Mesenchymal stem cell (in vitro differentiated cells and primary cell): ENCODE measurements around the gene ETFB.

Source experiments
- DNase-seq: peaks from one replicate; pipeline ENCODE4 v3.0.0-alpha.2; 2013
- H2AFZ ChIP-seq: one replicate; pipeline ENCODE4 v1.6.1; 2013; ENCODE audit warnings: low read depth, mild to moderate bottlenecking, control low read depth, inconsistent platforms, low read length, moderate library complexity
- H2AK5ac ChIP-seq: 2 replicates; pipeline ENCODE4 v1.6.1; 2013; ENCODE audit warnings: low read length, moderate library complexity, mild to moderate bottlenecking, inconsistent platforms; ENCODE audit not compliant: severe bottlenecking
- H2BK120ac ChIP-seq: one replicate; pipeline ENCODE4 v1.6.1; 2013; ENCODE audit warnings: low read depth, mild to moderate bottlenecking, inconsistent platforms, low read length, moderate library complexity
- H2BK12ac ChIP-seq, 2 experiments: one replicate each; pipeline ENCODE4 v1.6.1; 2013; ENCODE audit warnings: inconsistent platforms in 2 of 2, low read length in 2 of 2, mild to moderate bottlenecking in 2 of 2, moderate library complexity in 2 of 2, control low read depth in 1 of 2
- H2BK15ac ChIP-seq: one replicate; pipeline ENCODE4 v1.6.1; 2013; ENCODE audit warnings: mild to moderate bottlenecking, low read depth, inconsistent platforms; ENCODE audit not compliant: poor library complexity, severe bottlenecking
- H2BK5ac ChIP-seq: 2 replicates; pipeline ENCODE4 v1.6.1; 2013; ENCODE audit warnings: low read depth, mild to moderate bottlenecking, low read length, control low read depth, inconsistent platforms; ENCODE audit not compliant: poor library complexity, severe bottlenecking
- H3K14ac ChIP-seq, 2 experiments: one replicate each; pipeline ENCODE4 v1.6.1; 2013; ENCODE audit warnings: inconsistent platforms in 2 of 2, low read length in 2 of 2, control low read depth in 1 of 2, mild to moderate bottlenecking in 1 of 2, moderate library complexity in 1 of 2
- H3K18ac ChIP-seq, 2 experiments: one replicate each; pipeline ENCODE4 v1.6.1; 2013; ENCODE audit warnings: inconsistent platforms in 2 of 2, low read length in 2 of 2, control low read depth in 1 of 2, low read depth in 1 of 2, mild to moderate bottlenecking in 1 of 2
- H3K23ac ChIP-seq, 2 experiments: one replicate each; pipeline ENCODE4 v1.6.1; 2013; ENCODE audit warnings: inconsistent platforms in 2 of 2, low read length in 2 of 2, mild to moderate bottlenecking in 2 of 2, moderate library complexity in 2 of 2, control low read depth in 1 of 2
- H3K27ac ChIP-seq: 2 replicates; pipeline ENCODE4 v1.5.1; 2013; ENCODE audit warnings: mild to moderate bottlenecking, moderate library complexity, low read length, control low read depth, inconsistent platforms; ENCODE audit not compliant: poor library complexity, severe bottlenecking
- H3K27me3 ChIP-seq, 2 experiments: 2 replicates each; pipeline versions ENCODE4 v1.6.1 to v1.7.0; 2013; ENCODE audit warnings: low read length in 2 of 2, mild to moderate bottlenecking in 2 of 2, moderate library complexity in 2 of 2, control low read depth in 1 of 2, inconsistent platforms in 1 of 2; ENCODE audit not compliant: control insufficient read depth in 1 of 2, insufficient read depth in 1 of 2
- H3K36me3 ChIP-seq, 2 experiments: 2 replicates each; pipeline versions ENCODE4 v1.6.1 to v1.7.0; 2013; ENCODE audit warnings: low read length in 2 of 2, control low read depth in 1 of 2, inconsistent platforms in 1 of 2, low read depth in 1 of 2, mild to moderate bottlenecking in 1 of 2; ENCODE audit not compliant: insufficient read depth in 2 of 2, control insufficient read depth in 1 of 2
- H3K4ac ChIP-seq, 2 experiments: one replicate each; pipeline ENCODE4 v1.6.1; 2013; ENCODE audit warnings: inconsistent platforms in 2 of 2, low read length in 2 of 2, mild to moderate bottlenecking in 2 of 2, moderate library complexity in 2 of 2, control low read depth in 1 of 2, low read depth in 1 of 2
- H3K4me1 ChIP-seq: 2 replicates; pipeline ENCODE4 v1.6.1; 2013; ENCODE audit warnings: low read depth, low read length, control low read depth; ENCODE audit not compliant: control insufficient read depth, insufficient read depth
- H3K4me2 ChIP-seq: 2 replicates; pipeline ENCODE4 v1.6.1; 2013; ENCODE audit warnings: low read length, mild to moderate bottlenecking, inconsistent platforms; ENCODE audit not compliant: poor library complexity, severe bottlenecking
- H3K4me3 ChIP-seq, 2 experiments: 2 replicates each; pipeline versions ENCODE4 v1.5.1 to v1.7.0; 2013; ENCODE audit warnings: low read length in 2 of 2, mild to moderate bottlenecking in 2 of 2, control low read depth in 1 of 2, low read depth in 1 of 2; ENCODE audit not compliant: insufficient read depth in 1 of 2
- H3K79me1 ChIP-seq: replicated peaks from 2 replicates; pipeline ENCODE4 v1.6.1; 2013; ENCODE audit warnings: mild to moderate bottlenecking, control low read depth, low read length, inconsistent platforms; ENCODE audit not compliant: poor library complexity, severe bottlenecking
- H3K9ac ChIP-seq: 2 replicates; pipeline ENCODE4 v1.7.0; 2013; ENCODE audit warnings: mild to moderate bottlenecking, low read length, moderate library complexity
- H3K9me3 ChIP-seq: 2 replicates; pipeline ENCODE4 v1.7.0; 2013; ENCODE audit warnings: mild to moderate bottlenecking, low read length; ENCODE audit not compliant: control insufficient read depth
- H4K8ac ChIP-seq: one replicate; pipeline ENCODE4 v1.6.1; 2013; ENCODE audit warnings: inconsistent platforms, mild to moderate bottlenecking, low read length, moderate library complexity
- H4K91ac ChIP-seq: one replicate; pipeline ENCODE4 v1.6.1; 2013; ENCODE audit warnings: mild to moderate bottlenecking, low read length, inconsistent platforms
- WGBS: methylation state at CpG from one replicate; pipeline ENCODE4 v1.1.7; 2013; ENCODE audit warnings: mixed read lengths; 5-methylcytosine and 5-hydroxymethylcytosine counted together

Gene ETFB

GRCh38 chr19:51330366-51330765 lies 35.8 kb downstream of the ETFB start:
- Histone ChIP-seq H4K8ac (no peak overlapping the region), H3K36me3 (peaks cover 0 to 5% of the 10 kb centered on the region in 2 experiments), H2BK5ac (no peak overlapping the region), H2AK5ac (no peak overlapping the region), H3K9ac (no peak overlapping the region), H3K9me3 (peaks cover 5% of the 10 kb centered on the region), H3K23ac (no peak overlapping the region), H3K4ac (no peak overlapping the region), H3K4me2 (no peak overlapping the region), H3K27ac (no peak overlapping the region), H4K91ac (no peak overlapping the region), H2BK120ac (no peak overlapping the region), H2AFZ (no peak overlapping the region), H3K14ac (no peak overlapping the region), H3K4me3 (no peak overlapping the region), H3K4me1 (no peaks in the 10 kb centered on the region), H2BK12ac (no peak overlapping the region), H3K27me3 (peaks cover 0 to 27% of the 10 kb centered on the region in 2 experiments), H3K79me1 (no peaks in the 10 kb centered on the region), H2BK15ac (no peak overlapping the region), H3K18ac (no peak overlapping the region)
- 97% methylated on average over 4 of the region's 4 CpGs for WGBS
- no peak for DNase-seq

DNA sequence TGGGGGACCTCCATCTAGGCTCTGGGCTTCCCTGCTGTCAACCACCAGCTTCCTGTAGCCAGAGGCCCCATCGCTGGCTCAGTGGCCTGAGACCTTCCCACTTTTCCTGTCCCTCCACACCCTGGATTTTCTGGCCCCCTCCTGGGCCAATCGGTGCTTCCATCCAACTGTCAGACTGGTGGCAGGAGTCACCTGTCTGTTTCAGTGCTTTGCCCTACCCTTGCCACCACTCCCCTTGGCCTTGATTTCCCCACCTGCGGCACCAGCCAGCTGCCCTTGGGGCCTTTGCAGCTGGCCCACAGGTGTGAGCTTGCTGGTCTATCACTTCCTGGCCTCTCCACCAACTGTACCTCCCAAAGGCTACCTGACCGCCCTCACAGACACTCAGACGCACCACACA lies 36.8 kb downstream of the ETFB start:
- H3K9ac ChIP-seq, result no peak overlapping the region
- no peak overlapping the region for H2AK5ac ChIP-seq
- H2BK12ac ChIP-seq, result no peak overlapping the region
- H2BK15ac ChIP-seq, result no peak overlapping the region
- no peak overlapping the region for H3K18ac ChIP-seq
- H4K91ac ChIP-seq, result no peak overlapping the region
- H2BK5ac ChIP-seq, result no peak overlapping the region
- no peak overlapping the region for H3K14ac ChIP-seq
- peaks cover 0 to 5% of the 10 kb centered on the region in 2 experiments for H3K36me3 ChIP-seq
- no peaks in the 10 kb centered on the region for H3K4me1 ChIP-seq
- H3K79me1 ChIP-seq, result no peaks in the 10 kb centered on the region
- no peak overlapping the region for H3K23ac ChIP-seq
- H3K9me3 ChIP-seq, result peaks cover 5% of the 10 kb centered on the region
- no peak overlapping the region for H3K4ac ChIP-seq
- H2BK120ac ChIP-seq, result no peak overlapping the region
- no peak overlapping the region for H3K4me2 ChIP-seq
- no peak for DNase-seq
- no peak overlapping the region for H4K8ac ChIP-seq
- H3K4me3 ChIP-seq, result no peak overlapping the region
- 93% methylated on average over 5 of the region's 5 CpGs for WGBS
- peaks cover 0 to 29% of the 10 kb centered on the region in 2 experiments for H3K27me3 ChIP-seq
- no peak overlapping the region for H2AFZ ChIP-seq
- no peak overlapping the region for H3K27ac ChIP-seq

- H3K14ac ChIP-seq, result no peak overlapping the region
- no peaks in the 10 kb centered on the region for H3K4me1 ChIP-seq
- no peak overlapping the region for H3K4ac ChIP-seq
- H2BK15ac ChIP-seq, result no peak overlapping the region
- peak; percentile 51 for DNase-seq
- no peak overlapping the region for H4K91ac ChIP-seq
- no peaks in the 10 kb centered on the region for H3K79me1 ChIP-seq
- peak overlapping the region in 1 of 2 experiments; percentile 42 for H3K23ac ChIP-seq
- H3K4me3 ChIP-seq, result no peak overlapping the region
- no peak overlapping the region for H2BK120ac ChIP-seq
- peaks cover 0 to 5% of the 10 kb centered on the region in 2 experiments for H3K36me3 ChIP-seq
- H3K27me3 ChIP-seq, result peaks cover 0 to 47% of the 10 kb centered on the region in 2 experiments
- no peak overlapping the region for H3K27ac ChIP-seq
- WGBS, result 7% methylated on average over 71 of the region's 75 CpGs
- H3K9me3 ChIP-seq, result peaks cover 5% of the 10 kb centered on the region
- no peak overlapping the region for H4K8ac ChIP-seq
- H2BK12ac ChIP-seq, result no peak overlapping the region
- H2AK5ac ChIP-seq, result no peak overlapping the region
- no peak overlapping the region for H2AFZ ChIP-seq
- no peak overlapping the region for H3K9ac ChIP-seq
- H2BK5ac ChIP-seq, result no peak overlapping the region
- no peak overlapping the region for H3K4me2 ChIP-seq
- no peak overlapping the region for H3K18ac ChIP-seq
These were observed 38.9 kb downstream of the ETFB start for GRCh38 chr19:51327066-51328001.

GRCh38 chr19:51326216-51327065 lies 39.7 kb downstream of the ETFB start:
- H2BK120ac ChIP-seq, result no peak overlapping the region
- H2BK5ac ChIP-seq, result no peak overlapping the region
- WGBS, result 26% methylated on average over 27 of the region's 36 CpGs

More at GRCh38 chr19:51326216-51327065, 39.7 kb downstream of the ETFB start:
- Histone ChIP-seq H2AFZ (no peak overlapping the region), H3K36me3 (peaks cover 0 to 5% of the 10 kb centered on the region in 2 experiments), H3K79me1 (no peaks in the 10 kb centered on the region), H3K9ac (no peak overlapping the region), H3K9me3 (peaks cover 5% of the 10 kb centered on the region), H4K8ac (no peak overlapping the region), H2BK15ac (no peak overlapping the region), H3K14ac (no peak overlapping the region), H2AK5ac (no peak overlapping the region), H3K27me3 (peaks cover 0 to 47% of the 10 kb centered on the region in 2 experiments), H3K4me1 (no peaks in the 10 kb centered on the region), H3K4ac (no peak overlapping the region), H3K4me2 (no peak overlapping the region), H2BK12ac (no peak overlapping the region), H3K4me3 (no peak overlapping the region), H3K18ac (no peak overlapping the region), H3K23ac (no peak overlapping the region), H4K91ac (no peak overlapping the region), H3K27ac (no peak overlapping the region)
- DNase-seq, result no peak
